ENCODE data around the gene TM4SF5. TPM values are rescaled to one million over a fixed set of nuclear protein-coding genes. Genes with fewer than 3 reads are reported as not detected.

TM4SF5 gene
- total RNA-seq, 3 donors from 2014 or later (not counting 1 experiment from before 2014, with no cell fraction given): not detected

DNA sequence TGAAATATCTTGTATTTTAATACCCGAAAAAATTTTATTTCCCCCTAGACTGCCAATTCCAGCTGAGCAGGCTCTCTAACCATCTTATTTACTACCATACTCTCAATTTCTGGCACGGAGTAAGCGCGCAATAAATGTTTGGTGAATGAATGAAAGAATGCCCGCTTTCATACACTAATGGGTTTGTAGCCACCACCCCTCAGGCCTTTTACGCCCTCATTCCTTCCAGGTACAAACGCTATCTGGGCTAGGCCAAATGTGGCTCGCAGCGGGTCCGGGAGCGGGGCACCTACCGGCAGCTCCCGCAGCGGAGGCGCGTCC lies 34.7 kb downstream of the TM4SF5 start:
- DNase-seq (no peak), ATAC-seq (no peak)
- TF ChIP-seq, protein P1, sequence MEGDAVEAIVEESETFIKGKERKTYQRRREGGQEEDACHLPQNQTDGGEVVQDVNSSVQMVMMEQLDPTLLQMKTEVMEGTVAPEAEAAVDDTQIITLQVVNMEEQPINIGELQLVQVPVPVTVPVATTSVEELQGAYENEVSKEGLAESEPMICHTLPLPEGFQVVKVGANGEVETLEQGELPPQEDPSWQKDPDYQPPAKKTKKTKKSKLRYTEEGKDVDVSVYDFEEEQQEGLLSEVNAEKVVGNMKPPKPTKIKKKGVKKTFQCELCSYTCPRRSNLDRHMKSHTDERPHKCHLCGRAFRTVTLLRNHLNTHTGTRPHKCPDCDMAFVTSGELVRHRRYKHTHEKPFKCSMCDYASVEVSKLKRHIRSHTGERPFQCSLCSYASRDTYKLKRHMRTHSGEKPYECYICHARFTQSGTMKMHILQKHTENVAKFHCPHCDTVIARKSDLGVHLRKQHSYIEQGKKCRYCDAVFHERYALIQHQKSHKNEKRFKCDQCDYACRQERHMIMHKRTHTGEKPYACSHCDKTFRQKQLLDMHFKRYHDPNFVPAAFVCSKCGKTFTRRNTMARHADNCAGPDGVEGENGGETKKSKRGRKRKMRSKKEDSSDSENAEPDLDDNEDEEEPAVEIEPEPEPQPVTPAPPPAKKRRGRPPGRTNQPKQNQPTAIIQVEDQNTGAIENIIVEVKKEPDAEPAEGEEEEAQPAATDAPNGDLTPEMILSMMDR (IDR thresholded peaks at IDR 0.05): no peak
- H3K27ac ChIP-seq (ENCODE audit: low read length): no peak overlapping the region
- H3K27me3 Mint-ChIP-seq (ENCODE audit: low read depth in 2 of 2): no peaks in the 10 kb centered on the region
- H3K36me3 Mint-ChIP-seq: no peaks in the 10 kb centered on the region
- H3K36me3 ChIP-seq (ENCODE audit: control insufficient read depth, insufficient read depth, low read length): no peaks in the 10 kb centered on the region
- H3K4me3 Mint-ChIP-seq: peak overlapping the region; percentile 82
- no peaks in the 10 kb centered on the region for H3K9me3 ChIP-seq (ENCODE audit: control insufficient read depth, insufficient read depth, low read length)
- peak overlapping the region in 1 of 2 donors; percentile 11 for H3K27ac Mint-ChIP-seq
- peak overlapping the region; percentile 34 for H3K4me3 ChIP-seq (ENCODE audit: low read length)
- H3K4me1 Mint-ChIP-seq: peaks cover 5 to 6% of the 10 kb centered on the region in 2 donors
- H3K9me3 Mint-ChIP-seq: no peaks in the 10 kb centered on the region
- 1% methylated on average over 11 of the region's 16 CpGs for WGBS (ENCODE audit: insufficient coverage)
- peaks cover 10% of the 10 kb centered on the region for H3K4me1 ChIP-seq (ENCODE audit: control insufficient read depth, insufficient read depth, low read length)
- H3K27me3 ChIP-seq (ENCODE audit: control insufficient read depth, insufficient read depth, low read length): no peaks in the 10 kb centered on the region
- intact Hi-C loops (cut with micrococcal nuclease): loop anchor here (1.0 to 2.0 kb wide), 2 partner anchors 10 to 16 kb away; partner anchors contain the start of gene PSMB6

DNA sequence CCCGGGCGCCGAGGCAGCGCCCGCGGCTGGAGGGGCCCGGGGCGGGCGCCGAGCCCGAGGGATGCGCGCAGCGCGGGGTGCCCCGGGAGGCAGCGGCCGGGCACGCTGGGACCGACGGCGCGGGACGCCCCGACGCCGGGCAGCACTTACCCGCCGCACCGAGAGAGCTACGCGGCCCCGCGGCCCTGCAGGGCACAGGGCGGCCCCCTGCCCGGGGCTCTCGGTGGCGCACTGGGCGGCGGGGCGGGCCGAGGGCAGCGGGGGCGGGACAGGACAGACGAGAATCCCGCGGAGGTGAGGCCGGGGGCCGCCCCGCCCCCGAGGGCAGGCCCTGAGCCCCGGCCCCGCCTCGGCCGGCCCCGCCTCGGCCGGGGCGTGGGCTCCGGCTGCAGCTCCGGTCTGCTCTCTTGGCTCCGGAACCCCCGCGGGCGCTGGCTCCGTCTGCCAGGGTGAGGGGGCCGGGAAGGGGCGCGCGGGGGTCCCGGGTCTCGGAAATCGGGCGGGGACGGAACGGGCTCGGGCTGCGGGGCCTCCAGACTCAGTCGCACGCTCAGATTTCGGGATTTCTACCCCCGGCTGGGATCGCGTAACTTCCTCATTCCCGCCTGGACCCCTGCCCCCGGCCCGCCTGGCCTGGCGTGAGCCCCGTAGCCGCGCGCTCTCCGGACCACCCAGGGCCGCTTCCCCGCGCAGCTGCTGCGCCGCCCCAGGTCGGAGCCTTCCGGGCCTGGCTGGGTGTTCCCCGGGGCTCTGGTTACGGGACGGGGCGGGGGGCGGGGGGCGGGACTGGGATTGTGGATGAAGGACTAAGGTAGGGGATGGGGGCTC lies 35.3 kb downstream of the TM4SF5 start, which contains the start of gene PLD2:
PLD2 (plus strand) TSS at position 376 of the 828 bp plus-strand sequence. CDS start 621 bp downstream, outside the sequence.
- WGBS (ENCODE audit: insufficient coverage): under 1% methylated on average over 106 of the region's 106 CpGs
- H3K27ac Mint-ChIP-seq: peak within 1 kb of the TSS in 1 of 2 donors; percentile 11
- peaks cover 10% of the 10 kb centered on the region for H3K4me1 ChIP-seq (ENCODE audit: control insufficient read depth, insufficient read depth, low read length)

DNA sequence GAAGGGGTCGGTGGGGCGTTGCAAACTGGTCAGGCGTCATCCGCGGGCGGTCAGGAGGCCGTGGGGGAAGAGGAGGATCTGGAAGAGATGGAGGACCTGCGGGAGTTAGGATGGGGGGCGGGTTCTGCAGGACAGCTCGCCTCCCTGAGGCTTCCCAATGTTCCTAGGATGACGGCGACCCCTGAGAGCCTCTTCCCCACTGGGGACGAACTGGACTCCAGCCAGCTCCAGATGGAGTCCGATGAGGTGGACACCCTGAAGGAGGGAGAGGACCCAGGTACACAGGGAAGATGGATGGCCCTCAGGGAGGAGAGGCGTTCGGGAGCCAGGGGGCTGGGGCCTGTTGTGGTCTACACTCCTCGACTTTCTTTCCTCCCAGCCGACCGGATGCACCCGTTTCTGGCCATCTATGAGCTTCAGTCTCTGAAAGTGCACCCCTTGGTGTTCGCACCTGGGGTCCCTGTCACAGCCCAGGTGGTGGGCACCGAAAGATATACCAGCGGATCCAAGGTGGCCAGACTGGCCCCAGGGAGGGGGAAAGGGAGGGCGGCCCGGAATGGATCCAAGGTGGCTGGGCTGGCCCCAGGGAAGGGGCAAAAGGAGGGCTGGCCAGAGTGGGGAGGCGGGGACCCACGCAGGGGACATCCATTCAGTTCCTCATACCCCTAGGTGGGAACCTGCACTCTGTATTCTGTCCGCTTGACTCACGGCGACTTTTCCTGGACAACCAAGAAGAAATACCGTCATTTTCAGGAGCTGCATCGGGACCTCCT lies 36.1 kb downstream of the TM4SF5 start:
- peak overlapping the region; percentile 85 for H3K4me3 Mint-ChIP-seq
- Histone ChIP-seq H3K27me3 (ENCODE audit: control insufficient read depth, insufficient read depth, low read length) (no peaks in the 10 kb centered on the region), H3K4me3 (ENCODE audit: low read length) (no peak overlapping the region), H3K27ac (ENCODE audit: low read length) (no peak overlapping the region), H3K9me3 (ENCODE audit: control insufficient read depth, insufficient read depth, low read length) (no peaks in the 10 kb centered on the region), H3K4me1 (ENCODE audit: control insufficient read depth, insufficient read depth, low read length) (peaks cover 10% of the 10 kb centered on the region), H3K36me3 (ENCODE audit: control insufficient read depth, insufficient read depth, low read length) (no peaks in the 10 kb centered on the region)
- intact Hi-C loops (cut with micrococcal nuclease): loop anchor here (2.0 kb wide), 1 partner anchor 17 kb away; no protein-coding TSS in a partner anchor
- H3K27ac Mint-ChIP-seq: peak overlapping the region in 1 of 2 donors; percentile 3
- ATAC-seq: no peak
- no peaks in the 10 kb centered on the region for H3K27me3 Mint-ChIP-seq (ENCODE audit: low read depth in 2 of 2)
- peaks cover 5 to 6% of the 10 kb centered on the region in 2 donors for H3K4me1 Mint-ChIP-seq
- 48% methylated on average over 32 of the region's 32 CpGs for WGBS (ENCODE audit: insufficient coverage)
- no peaks in the 10 kb centered on the region for H3K36me3 Mint-ChIP-seq
- no peaks in the 10 kb centered on the region for H3K9me3 Mint-ChIP-seq
- TF ChIP-seq, protein P1 (IDR thresholded peaks at IDR 0.05): no peak
- DNase-seq: no peak

More for the DNA sequence above, 35.3 kb downstream of the TM4SF5 start, which contains the start of gene PLD2:
- peak within 1 kb of the TSS; percentile 85 for H3K4me3 Mint-ChIP-seq
- H3K27me3 Mint-ChIP-seq (ENCODE audit: low read depth in 2 of 2): no peaks in the 10 kb centered on the region
- H3K4me1 Mint-ChIP-seq: peaks cover 5 to 6% of the 10 kb centered on the region in 2 donors
- ATAC-seq (peak; percentile 99 to 100 (median 99)), DNase-seq (peak; percentile 84 to 92)
- Histone ChIP-seq H3K27me3 (ENCODE audit: control insufficient read depth, insufficient read depth, low read length) (no peaks in the 10 kb centered on the region), H3K27ac (ENCODE audit: low read length) (peak within 1 kb of the TSS; percentile 34), H3K36me3 (ENCODE audit: control insufficient read depth, insufficient read depth, low read length) (no peaks in the 10 kb centered on the region), H3K4me3 (ENCODE audit: low read length) (peak within 1 kb of the TSS; percentile 50), H3K9me3 (ENCODE audit: control insufficient read depth, insufficient read depth, low read length) (no peaks in the 10 kb centered on the region)
- H3K36me3 Mint-ChIP-seq: no peaks in the 10 kb centered on the region
- no peaks in the 10 kb centered on the region for H3K9me3 Mint-ChIP-seq
- intact Hi-C loops (cut with micrococcal nuclease): loop anchor here (1.0 to 2.0 kb wide), 2 partner anchors 11 to 16 kb away; partner anchors contain the start of gene PSMB6
- TF ChIP-seq, protein P1 (IDR thresholded peaks at IDR 0.05): no peak
